ENCODE data around the gene RACK1. TPM values are rescaled to one million over a fixed set of nuclear protein-coding genes. Genes with fewer than 3 reads are reported as not detected.

RACK1 gene
- total and polyA plus RNA-seq, 2 of the 13 experiments (the other 11 are each of a cell fraction or from before 2014, with no cell fraction given): 2,514 to 6,141 TPM

GRCh38 chr5:181260720-181261319, 17.1 kb upstream of the RACK1 start, which contains the start of gene TRIM52 (continued):
- TF ChIP-seq ATF7 (IDR thresholded peaks at IDR 0.05): peak; percentile 37
- TF ChIP-seq ATF7 (CRISPR knock-in tag; IDR thresholded peaks at IDR 0.05): peak; percentile 24; the same call in 1 of the 2 replicates
- TF ChIP-seq MXI1 (IDR thresholded peaks at IDR 0.05; ENCODE audit: borderline replicate concordance, low read depth, low read length): peak; percentile 88; the same call in 2 of the 3 replicates
- TF ChIP-seq RAD21 (CRISPR knock-in tag; IDR thresholded peaks at IDR 0.05): peak; percentile 59; the same call in 1 of the 2 replicates
- TF ChIP-seq FOXK1 (CRISPR knock-in tag; IDR thresholded peaks at IDR 0.05; ENCODE audit: borderline replicate concordance, low read depth): peak; percentile 87; the same call in 1 of the 2 replicates
- TF ChIP-seq ATRX (CRISPR knock-in tag; IDR thresholded peaks at IDR 0.05; ENCODE audit: borderline replicate concordance): no peak
- no peak for TF ChIP-seq ZMYM2 (CRISPR knock-in tag; IDR thresholded peaks at IDR 0.05)
- TF ChIP-seq TMF1 (CRISPR knock-in tag; IDR thresholded peaks at IDR 0.05; ENCODE audit: low read depth): no peak
- TF ChIP-seq, protein P1, sequence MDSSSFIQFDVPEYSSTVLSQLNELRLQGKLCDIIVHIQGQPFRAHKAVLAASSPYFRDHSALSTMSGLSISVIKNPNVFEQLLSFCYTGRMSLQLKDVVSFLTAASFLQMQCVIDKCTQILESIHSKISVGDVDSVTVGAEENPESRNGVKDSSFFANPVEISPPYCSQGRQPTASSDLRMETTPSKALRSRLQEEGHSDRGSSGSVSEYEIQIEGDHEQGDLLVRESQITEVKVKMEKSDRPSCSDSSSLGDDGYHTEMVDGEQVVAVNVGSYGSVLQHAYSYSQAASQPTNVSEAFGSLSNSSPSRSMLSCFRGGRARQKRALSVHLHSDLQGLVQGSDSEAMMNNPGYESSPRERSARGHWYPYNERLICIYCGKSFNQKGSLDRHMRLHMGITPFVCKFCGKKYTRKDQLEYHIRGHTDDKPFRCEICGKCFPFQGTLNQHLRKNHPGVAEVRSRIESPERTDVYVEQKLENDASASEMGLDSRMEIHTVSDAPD (CRISPR knock-in tag; IDR thresholded peaks at IDR 0.05): 0 out of 2 replicates have a peak, but pooled peaks have one; percentile 69
- peak; percentile 74; the same call in 1 of the 2 replicates for TF ChIP-seq ATF2 (CRISPR knock-in tag; IDR thresholded peaks at IDR 0.05)
- TF ChIP-seq NR2F6 (IDR thresholded peaks at IDR 0.05): no peak
- peak; percentile 60; the same call in 1 of the 2 replicates for TF ChIP-seq NR2F6 (CRISPR knock-in tag; IDR thresholded peaks at IDR 0.05)
- peak; percentile 91 for TF ChIP-seq TARDBP (CRISPR knock-in tag; IDR thresholded peaks at IDR 0.05)
- TF ChIP-seq AKAP8 (CRISPR knock-in tag; IDR thresholded peaks at IDR 0.05): peak; percentile 96
- peak; percentile 51; the same call in 1 of the 2 replicates for TF ChIP-seq ZBTB33 (CRISPR knock-in tag; IDR thresholded peaks at IDR 0.05)
- TF ChIP-seq, protein P2, sequence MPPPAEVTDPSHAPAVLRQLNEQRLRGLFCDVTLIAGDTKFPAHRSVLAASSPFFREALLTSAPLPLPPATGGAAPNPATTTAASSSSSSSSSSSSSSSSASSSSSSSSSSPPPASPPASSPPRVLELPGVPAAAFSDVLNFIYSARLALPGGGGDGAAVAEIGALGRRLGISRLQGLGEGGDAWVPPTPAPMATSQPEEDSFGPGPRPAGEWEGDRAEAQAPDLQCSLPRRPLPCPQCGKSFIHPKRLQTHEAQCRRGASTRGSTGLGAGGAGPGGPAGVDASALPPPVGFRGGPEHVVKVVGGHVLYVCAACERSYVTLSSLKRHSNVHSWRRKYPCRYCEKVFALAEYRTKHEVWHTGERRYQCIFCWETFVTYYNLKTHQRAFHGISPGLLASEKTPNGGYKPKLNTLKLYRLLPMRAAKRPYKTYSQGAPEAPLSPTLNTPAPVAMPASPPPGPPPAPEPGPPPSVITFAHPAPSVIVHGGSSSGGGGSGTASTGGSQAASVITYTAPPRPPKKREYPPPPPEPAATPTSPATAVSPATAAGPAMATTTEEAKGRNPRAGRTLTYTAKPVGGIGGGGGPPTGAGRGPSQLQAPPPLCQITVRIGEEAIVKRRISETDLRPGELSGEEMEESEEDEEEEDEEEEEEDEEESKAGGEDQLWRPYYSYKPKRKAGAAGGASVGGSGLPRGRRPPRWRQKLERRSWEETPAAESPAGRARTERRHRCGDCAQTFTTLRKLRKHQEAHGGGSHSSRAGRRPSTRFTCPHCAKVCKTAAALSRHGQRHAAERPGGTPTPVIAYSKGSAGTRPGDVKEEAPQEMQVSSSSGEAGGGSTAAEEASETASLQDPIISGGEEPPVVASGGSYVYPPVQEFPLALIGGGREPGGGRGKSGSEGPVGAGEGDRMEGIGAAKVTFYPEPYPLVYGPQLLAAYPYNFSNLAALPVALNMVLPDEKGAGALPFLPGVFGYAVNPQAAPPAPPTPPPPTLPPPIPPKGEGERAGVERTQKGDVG (CRISPR knock-in tag; IDR thresholded peaks at IDR 0.05; ENCODE audit: borderline replicate concordance): no peak
- TF ChIP-seq ZSCAN29 (CRISPR knock-in tag; conservative IDR thresholded peaks at IDR 0.05): 0 out of 2 replicates have a peak, but pooled peaks have one; percentile 28
- TF ChIP-seq KDM2A (CRISPR knock-in tag; IDR thresholded peaks at IDR 0.05; ENCODE audit: borderline replicate concordance, low read depth): peak; percentile 97
- no peak for TF ChIP-seq KLF15 (CRISPR knock-in tag; IDR thresholded peaks at IDR 0.05; ENCODE audit: borderline replicate concordance)
- peak; percentile 53; the same call in 1 of the 2 replicates for TF ChIP-seq ZNF737 (CRISPR knock-in tag; IDR thresholded peaks at IDR 0.05; ENCODE audit: borderline replicate concordance)

All from HepG2 (cell line).